Measurements from ENCODE around the gene CRABP2.

DNA sequence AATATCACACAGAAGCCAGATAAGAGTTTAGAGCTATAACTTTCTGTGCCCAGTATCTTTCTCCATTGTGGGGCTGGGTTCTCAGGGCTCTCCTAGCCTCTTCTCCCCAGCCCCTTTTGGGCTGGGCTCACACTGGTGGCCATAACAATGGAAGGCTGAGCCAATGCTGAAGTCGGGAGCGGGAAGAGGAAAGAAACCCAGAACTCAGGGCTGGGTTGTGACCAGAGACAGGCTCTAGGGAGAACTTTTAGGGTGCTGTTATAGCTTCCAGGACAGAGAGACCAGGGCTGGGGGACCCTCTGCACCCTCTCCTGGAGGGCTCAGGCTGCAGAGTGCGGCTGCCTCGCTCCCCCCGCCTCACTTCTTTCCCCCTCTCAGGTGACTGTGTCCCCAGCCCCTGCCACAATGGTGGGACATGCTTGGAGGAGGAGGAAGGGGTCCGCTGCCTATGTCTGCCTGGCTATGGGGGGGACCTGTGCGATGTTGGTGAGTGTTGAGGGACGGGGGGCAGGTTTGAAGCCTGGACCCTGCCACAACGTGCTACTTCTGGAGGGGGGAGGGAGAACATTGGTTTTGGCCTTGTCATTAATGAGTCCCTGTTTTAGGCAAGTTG is 49.4 kb downstream of the CRABP2 start:
- TF ChIP-seq, protein P1, sequence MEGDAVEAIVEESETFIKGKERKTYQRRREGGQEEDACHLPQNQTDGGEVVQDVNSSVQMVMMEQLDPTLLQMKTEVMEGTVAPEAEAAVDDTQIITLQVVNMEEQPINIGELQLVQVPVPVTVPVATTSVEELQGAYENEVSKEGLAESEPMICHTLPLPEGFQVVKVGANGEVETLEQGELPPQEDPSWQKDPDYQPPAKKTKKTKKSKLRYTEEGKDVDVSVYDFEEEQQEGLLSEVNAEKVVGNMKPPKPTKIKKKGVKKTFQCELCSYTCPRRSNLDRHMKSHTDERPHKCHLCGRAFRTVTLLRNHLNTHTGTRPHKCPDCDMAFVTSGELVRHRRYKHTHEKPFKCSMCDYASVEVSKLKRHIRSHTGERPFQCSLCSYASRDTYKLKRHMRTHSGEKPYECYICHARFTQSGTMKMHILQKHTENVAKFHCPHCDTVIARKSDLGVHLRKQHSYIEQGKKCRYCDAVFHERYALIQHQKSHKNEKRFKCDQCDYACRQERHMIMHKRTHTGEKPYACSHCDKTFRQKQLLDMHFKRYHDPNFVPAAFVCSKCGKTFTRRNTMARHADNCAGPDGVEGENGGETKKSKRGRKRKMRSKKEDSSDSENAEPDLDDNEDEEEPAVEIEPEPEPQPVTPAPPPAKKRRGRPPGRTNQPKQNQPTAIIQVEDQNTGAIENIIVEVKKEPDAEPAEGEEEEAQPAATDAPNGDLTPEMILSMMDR (IDR thresholded peaks at IDR 0.05) = no peak
- TF ChIP-seq POLR2AphosphoS5 (IDR thresholded peaks at IDR 0.05) = no peak
- TF ChIP-seq POLR2A (IDR thresholded peaks at IDR 0.05) = no peak
